Neural progenitor cell (in vitro differentiated cells): ENCODE data around the gene CDSN. TPM values are rescaled to one million over a fixed set of nuclear protein-coding genes. Genes with fewer than 3 reads are reported as not detected.

Source experiments
- DNase-seq: peaks from one replicate; pipeline ENCODE4 v3.0.0-alpha.2; 2016; ENCODE audit warnings: low spot score
- H2AFZ ChIP-seq: fragments of 200-600 bp; sonication (generic); replicated peaks from 2 replicates; pipeline ENCODE4 v1.6.1; 2016; ENCODE audit warnings: antibody characterized with exemption
- H3F3A ChIP-seq: fragments of 200-600 bp; sonication (generic); 2 replicates; pipeline ENCODE4 v1.6.1; 2016; ENCODE audit warnings: antibody characterized with exemption, low read depth
- H3K27ac ChIP-seq: fragments of 200-600 bp; sonication (generic); 2 replicates; pipeline ENCODE4 v1.5.1; 2016; ENCODE audit warnings: mild to moderate bottlenecking
- H3K27me3 ChIP-seq: fragments of 200-600 bp; sonication (generic); 2 replicates; pipeline ENCODE4 v1.6.1; 2016; ENCODE audit warnings: mild to moderate bottlenecking, moderate library complexity
- H3K36me3 ChIP-seq: fragments of 200-600 bp; sonication (generic); 2 replicates; pipeline ENCODE4 v1.5.1; 2016
- H3K4me1 ChIP-seq: fragments of 200-600 bp; sonication (generic); 2 replicates; pipeline ENCODE4 v1.6.1; 2016; ENCODE audit warnings: mixed run types
- H3K4me2 ChIP-seq: fragments of 200-600 bp; sonication (generic); 2 replicates; pipeline ENCODE4 v1.6.1; 2016
- H3K4me3 ChIP-seq: fragments of 200-600 bp; sonication (generic); 2 replicates; pipeline ENCODE4 v1.5.1; 2016
- H3K79me2 ChIP-seq: fragments of 200-600 bp; sonication (generic); 2 replicates; pipeline ENCODE4 v1.6.1; 2016; ENCODE audit warnings: low read depth
- H3K9ac ChIP-seq: fragments of 200-600 bp; sonication (generic); 2 replicates; pipeline ENCODE4 v1.6.1; 2016
- H3K9me3 ChIP-seq: fragments of 200-600 bp; sonication (generic); 2 replicates; pipeline ENCODE4 v1.5.1; 2016; ENCODE audit warnings: low read depth
- H4K20me1 ChIP-seq: fragments of 200-600 bp; sonication (generic); 2 replicates; pipeline ENCODE4 v1.6.1; 2016; ENCODE audit warnings: low read depth
- H3K27ac Mint-ChIP-seq: 3 replicates; pipeline ENCODE4 v1.8.0; 2021; ENCODE audit warnings: mixed read lengths
- H3K27me3 Mint-ChIP-seq: 2 replicates; pipeline ENCODE4 v1.8.0; 2022; ENCODE audit warnings: low read depth, mild to moderate bottlenecking, inconsistent platforms, moderate library complexity, mixed read lengths; ENCODE audit not compliant: insufficient read depth
- H3K36me3 Mint-ChIP-seq: 3 replicates; pipeline ENCODE4 v1.8.0; 2021; ENCODE audit warnings: mixed read lengths
- H3K4me1 Mint-ChIP-seq: 3 replicates; pipeline ENCODE4 v1.8.0; 2021; ENCODE audit warnings: mixed read lengths
- H3K4me3 Mint-ChIP-seq: 3 replicates; pipeline ENCODE4 v1.8.0; 2021; ENCODE audit warnings: mild to moderate bottlenecking, moderate library complexity, mixed read lengths
- H3K9me3 Mint-ChIP-seq: 3 replicates; pipeline ENCODE4 v1.8.0; 2020; ENCODE audit warnings: mixed read lengths
- EZH2 ChIP-seq: fragments of 200-600 bp; sonication (generic); IDR thresholded peaks from 2 replicates; pipeline ENCODE4 v1.6.1; 2017; ENCODE audit warnings: antibody characterized with exemption, mild to moderate bottlenecking, moderate library complexity
- EZH2phosphoT487 ChIP-seq: fragments of 200-600 bp; sonication (generic); IDR thresholded peaks from 2 replicates; pipeline ENCODE4 v1.6.1; 2017; ENCODE audit warnings: antibody characterized with exemption
- total RNA-seq: library from RNA; depleted of rRNA; stranded (reverse); fragments of >200 nt; gene quantifications from 2 replicates; pipeline ENCODE4 v1.2.3, GENCODE V29; 2015; ENCODE audit warnings: low replicate concordance
- TF ChIP-seq, protein P1 (sequence below): fragments of 200-600 bp; sonication (generic); IDR thresholded peaks from 2 replicates; pipeline ENCODE4 v1.5.1; 2017; ENCODE audit warnings: antibody characterized with exemption, mild to moderate bottlenecking

The CDSN gene
- total RNA-seq, 1 donor from 2014 or later = not detected

DNA sequence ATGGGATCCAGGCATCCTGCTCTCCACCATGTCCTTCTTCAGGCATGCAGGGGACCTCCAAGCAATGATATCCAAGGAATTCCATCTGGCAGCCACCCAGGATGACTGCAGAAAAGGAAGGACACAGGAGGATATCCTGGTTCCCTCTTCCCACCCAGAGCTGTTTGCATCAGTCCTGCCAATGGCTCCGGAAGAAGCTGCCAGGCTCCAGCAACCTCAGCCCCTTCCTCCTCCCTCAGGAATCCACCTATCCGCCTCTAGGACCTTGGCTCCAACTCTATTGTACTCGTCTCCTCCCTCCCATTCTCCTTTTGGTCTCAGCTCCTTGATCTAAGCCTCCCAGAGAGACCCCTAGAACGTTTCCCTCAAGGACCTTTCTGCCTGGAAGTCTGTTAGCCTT is 19.4 kb upstream of the CDSN start:
- Histone ChIP-seq H3K36me3 (no peaks in the 10 kb centered on the region), H3K4me2 (no peak overlapping the region), H3K27me3 (no peaks in the 10 kb centered on the region), H3K9ac (no peak overlapping the region), H3F3A (peaks cover 17% of the 10 kb centered on the region), H3K79me2 (no peaks in the 10 kb centered on the region), H4K20me1 (no peaks in the 10 kb centered on the region), H3K4me3 (no peak overlapping the region), H2AFZ (peak overlapping the region; percentile 26), H3K9me3 (no peaks in the 10 kb centered on the region), H3K27ac (no peak overlapping the region), H3K4me1 (peaks cover 16% of the 10 kb centered on the region)
- peak; percentile 59 for DNase-seq
- H3K4me3 Mint-ChIP-seq = no peak overlapping the region
- H3K27me3 Mint-ChIP-seq = peaks cover 8% of the 10 kb centered on the region
- peaks cover 8% of the 10 kb centered on the region for H3K36me3 Mint-ChIP-seq
- peaks cover 3% of the 10 kb centered on the region for H3K9me3 Mint-ChIP-seq
- peak overlapping the region; percentile 40 for H3K27ac Mint-ChIP-seq
- peaks cover 27% of the 10 kb centered on the region for H3K4me1 Mint-ChIP-seq
- TF ChIP-seq, protein P1, sequence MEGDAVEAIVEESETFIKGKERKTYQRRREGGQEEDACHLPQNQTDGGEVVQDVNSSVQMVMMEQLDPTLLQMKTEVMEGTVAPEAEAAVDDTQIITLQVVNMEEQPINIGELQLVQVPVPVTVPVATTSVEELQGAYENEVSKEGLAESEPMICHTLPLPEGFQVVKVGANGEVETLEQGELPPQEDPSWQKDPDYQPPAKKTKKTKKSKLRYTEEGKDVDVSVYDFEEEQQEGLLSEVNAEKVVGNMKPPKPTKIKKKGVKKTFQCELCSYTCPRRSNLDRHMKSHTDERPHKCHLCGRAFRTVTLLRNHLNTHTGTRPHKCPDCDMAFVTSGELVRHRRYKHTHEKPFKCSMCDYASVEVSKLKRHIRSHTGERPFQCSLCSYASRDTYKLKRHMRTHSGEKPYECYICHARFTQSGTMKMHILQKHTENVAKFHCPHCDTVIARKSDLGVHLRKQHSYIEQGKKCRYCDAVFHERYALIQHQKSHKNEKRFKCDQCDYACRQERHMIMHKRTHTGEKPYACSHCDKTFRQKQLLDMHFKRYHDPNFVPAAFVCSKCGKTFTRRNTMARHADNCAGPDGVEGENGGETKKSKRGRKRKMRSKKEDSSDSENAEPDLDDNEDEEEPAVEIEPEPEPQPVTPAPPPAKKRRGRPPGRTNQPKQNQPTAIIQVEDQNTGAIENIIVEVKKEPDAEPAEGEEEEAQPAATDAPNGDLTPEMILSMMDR = no peak
- TF ChIP-seq EZH2phosphoT487 (no peak), EZH2 (no peak)

DNA sequence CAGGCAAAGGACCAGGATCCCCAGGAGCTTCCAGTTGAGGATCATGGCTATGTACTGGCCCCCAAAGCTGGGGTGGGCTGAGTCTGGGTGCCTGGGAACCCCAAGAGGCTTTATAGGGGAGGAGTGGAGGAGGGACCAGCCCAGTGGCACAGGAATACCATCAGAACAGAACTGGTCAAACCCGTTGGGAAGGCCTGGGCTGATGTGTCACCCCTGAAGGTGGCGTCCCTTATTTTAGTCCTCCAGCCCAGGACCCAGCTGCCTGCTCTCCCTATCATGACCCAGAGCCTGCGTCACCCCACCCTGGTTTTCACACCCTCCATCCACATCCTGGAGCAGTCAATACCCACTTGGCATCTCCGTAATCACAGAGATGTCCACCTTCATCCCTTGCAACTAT is 18.7 kb upstream of the CDSN start, which contains the start of gene PSORS1C2:
Gene PSORS1C2 (minus strand): TSS at position 85 of the 400 bp plus-strand sequence. CDS start 40 bp downstream, at position 45.
- peak within 1 kb of the TSS; percentile 26 for H2AFZ ChIP-seq
- H3K9me3 Mint-ChIP-seq = peaks cover 3% of the 10 kb centered on the region
- H3F3A ChIP-seq = peaks cover 17% of the 10 kb centered on the region
- no peak within 1 kb of the TSS for H3K4me3 Mint-ChIP-seq
- no peaks in the 10 kb centered on the region for H3K79me2 ChIP-seq
- no peak for TF ChIP-seq EZH2
- no peak for TF ChIP-seq EZH2phosphoT487
- TF ChIP-seq, protein P1 = no peak
- no peak within 1 kb of the TSS for H3K27ac ChIP-seq
- no peak within 1 kb of the TSS for H3K4me2 ChIP-seq
- H3K9me3 ChIP-seq = no peaks in the 10 kb centered on the region
- H3K27me3 ChIP-seq = no peaks in the 10 kb centered on the region
- no peak for DNase-seq
- peaks cover 5% of the 10 kb centered on the region for H3K36me3 Mint-ChIP-seq
- H3K27ac Mint-ChIP-seq = peak within 1 kb of the TSS; percentile 40
- no peak within 1 kb of the TSS for H3K9ac ChIP-seq
- no peaks in the 10 kb centered on the region for H3K36me3 ChIP-seq
- peaks cover 27% of the 10 kb centered on the region for H3K4me1 Mint-ChIP-seq
- peaks cover 8% of the 10 kb centered on the region for H3K27me3 Mint-ChIP-seq
- H4K20me1 ChIP-seq = no peaks in the 10 kb centered on the region
- H3K4me1 ChIP-seq = peaks cover 16% of the 10 kb centered on the region
- H3K4me3 ChIP-seq = no peak within 1 kb of the TSS

DNA sequence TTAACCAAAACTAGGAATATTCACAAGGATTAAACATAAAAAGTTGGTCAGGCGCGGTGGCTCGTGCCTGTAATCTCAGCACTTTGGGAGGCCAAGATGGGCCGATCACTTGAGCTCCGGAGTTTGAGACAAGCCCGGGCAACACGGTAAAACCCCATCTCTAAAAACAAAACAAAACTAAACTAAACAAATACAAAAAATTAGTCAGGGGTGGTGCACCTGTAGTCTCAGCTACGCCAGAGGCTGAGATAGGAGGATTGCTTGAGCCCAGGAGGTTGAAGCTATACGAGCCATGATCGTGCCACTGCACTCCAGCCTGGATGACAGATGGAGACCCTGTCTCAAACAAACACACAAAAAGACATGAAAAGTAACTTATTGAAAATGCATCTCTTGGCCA is 15.5 kb upstream of the CDSN start:
- H3K9me3 Mint-ChIP-seq = peaks cover 3% of the 10 kb centered on the region
- TF ChIP-seq EZH2phosphoT487 = no peak
- TF ChIP-seq, protein P1 = no peak
- no peak for TF ChIP-seq EZH2
- DNase-seq = no peak

More for the DNA sequence above, 15.5 kb upstream of the CDSN start:
- no peak overlapping the region for H3K4me3 Mint-ChIP-seq
- H3K27me3 Mint-ChIP-seq = peaks cover 8% of the 10 kb centered on the region
- no peak overlapping the region for H3K9ac ChIP-seq
- no peaks in the 10 kb centered on the region for H3K36me3 ChIP-seq
- H3K9me3 ChIP-seq = no peaks in the 10 kb centered on the region
- H3K4me1 Mint-ChIP-seq = peaks cover 11% of the 10 kb centered on the region
- H3K79me2 ChIP-seq = no peaks in the 10 kb centered on the region
- no peaks in the 10 kb centered on the region for H3K27me3 ChIP-seq
- no peak overlapping the region for H3K4me3 ChIP-seq
- H3K4me1 ChIP-seq = no peaks in the 10 kb centered on the region
- H3K4me2 ChIP-seq = no peak overlapping the region
- H3K27ac Mint-ChIP-seq = no peak overlapping the region
- no peaks in the 10 kb centered on the region for H3F3A ChIP-seq
- H4K20me1 ChIP-seq = no peaks in the 10 kb centered on the region
- H3K36me3 Mint-ChIP-seq = no peaks in the 10 kb centered on the region
- no peak overlapping the region for H2AFZ ChIP-seq
- no peak overlapping the region for H3K27ac ChIP-seq
